ENCODE data around the gene SLC51B.
"Not testable (repeated sequence)": the region's sequence is repeated elsewhere in the genome, so short reads cannot be mapped to it uniquely, and the experiment has no call there.

The SLC51B gene

GRCh38 chr15:65042776-65043327 lies 2.3 kb upstream of the SLC51B start:
- DNase-seq (ENCODE audit: low read depth): no peak

- not testable (repeated sequence) for DNase-seq (ENCODE audit: low read depth)
Measured at GRCh38 chr15:65044218-65044617, 969 bp upstream of the SLC51B start.

- no peak for DNase-seq (ENCODE audit: low read depth)
Measured at GRCh38 chr15:65048241-65048640, 3.1 kb downstream of the SLC51B start.

GRCh38 chr15:65049418-65049840 lies 4.2 kb downstream of the SLC51B start:
- DNase-seq (ENCODE audit: low read depth): peak; percentile 81

- no peak for DNase-seq (ENCODE audit: low read depth)
Measured at GRCh38 chr15:65050270-65050669, 5.1 kb downstream of the SLC51B start.

- DNase-seq (ENCODE audit: low read depth): no peak
Measured at GRCh38 chr15:65051266-65051665, 6.1 kb downstream of the SLC51B start.

- no peak for DNase-seq (ENCODE audit: low read depth)
Measured at GRCh38 chr15:65052956-65053355, 7.8 kb downstream of the SLC51B start.

- peak; percentile 42 for DNase-seq (ENCODE audit: low read depth)
Measured at GRCh38 chr15:65054333-65055200, 9.4 kb downstream of the SLC51B start.

GRCh38 chr15:65055201-65055870 lies 10.1 kb downstream of the SLC51B start:
- DNase-seq (ENCODE audit: low read depth): no peak

GRCh38 chr15:65056106-65056505 lies 10.9 kb downstream of the SLC51B start:
- no peak for DNase-seq (ENCODE audit: low read depth)

- DNase-seq (ENCODE audit: low read depth): no peak
Measured at GRCh38 chr15:65056868-65057548, 11.8 kb downstream of the SLC51B start.

GRCh38 chr15:65057549-65057940 lies 12.4 kb downstream of the SLC51B start:
- no peak for DNase-seq (ENCODE audit: low read depth)

GRCh38 chr15:65058394-65059368 lies 13.5 kb downstream of the SLC51B start:
- DNase-seq (ENCODE audit: low read depth): no peak

- DNase-seq (ENCODE audit: low read depth): no peak
Measured at GRCh38 chr15:65059369-65059750, 14.2 kb downstream of the SLC51B start.

- DNase-seq (ENCODE audit: low read depth): no peak
Measured at GRCh38 chr15:65059931-65060596, 14.9 kb downstream of the SLC51B start.

GRCh38 chr15:65060641-65061397 lies 15.6 kb downstream of the SLC51B start:
- DNase-seq (ENCODE audit: low read depth): no peak

GRCh38 chr15:65062061-65062460 lies 16.9 kb downstream of the SLC51B start:
- no peak for DNase-seq (ENCODE audit: low read depth)

GRCh38 chr15:65062726-65063125 lies 17.5 kb downstream of the SLC51B start:
- no peak for DNase-seq (ENCODE audit: low read depth)

GRCh38 chr15:65066001-65066634 lies 20.9 kb downstream of the SLC51B start:
- DNase-seq (ENCODE audit: low read depth): no peak

Measured in GM04504 (cell line).